HT1080 (cell line): ENCODE results near the gene NHLRC4. TPM values are rescaled to one million over a fixed set of nuclear protein-coding genes. Genes with fewer than 3 reads are reported as not detected.
A peak's percentile ranks its signal among the peaks of the same experiment; 100 is the strongest.

Experiments
- DNase-seq: peaks from one replicate; pipeline ENCODE4 v3.0.0-alpha.2; 2015; ENCODE audit warnings: low read depth
- total RNA-seq: library from RNA; depleted of rRNA; stranded (reverse); fragments of >200 nt; shearing (Covaris generic); gene quantifications from 2 replicates; pipeline ENCODE4 v1.2.3, GENCODE V29; 2014

Gene NHLRC4
- total RNA-seq, 1 experiment from 2014 or later: 1.1 TPM

DNA sequence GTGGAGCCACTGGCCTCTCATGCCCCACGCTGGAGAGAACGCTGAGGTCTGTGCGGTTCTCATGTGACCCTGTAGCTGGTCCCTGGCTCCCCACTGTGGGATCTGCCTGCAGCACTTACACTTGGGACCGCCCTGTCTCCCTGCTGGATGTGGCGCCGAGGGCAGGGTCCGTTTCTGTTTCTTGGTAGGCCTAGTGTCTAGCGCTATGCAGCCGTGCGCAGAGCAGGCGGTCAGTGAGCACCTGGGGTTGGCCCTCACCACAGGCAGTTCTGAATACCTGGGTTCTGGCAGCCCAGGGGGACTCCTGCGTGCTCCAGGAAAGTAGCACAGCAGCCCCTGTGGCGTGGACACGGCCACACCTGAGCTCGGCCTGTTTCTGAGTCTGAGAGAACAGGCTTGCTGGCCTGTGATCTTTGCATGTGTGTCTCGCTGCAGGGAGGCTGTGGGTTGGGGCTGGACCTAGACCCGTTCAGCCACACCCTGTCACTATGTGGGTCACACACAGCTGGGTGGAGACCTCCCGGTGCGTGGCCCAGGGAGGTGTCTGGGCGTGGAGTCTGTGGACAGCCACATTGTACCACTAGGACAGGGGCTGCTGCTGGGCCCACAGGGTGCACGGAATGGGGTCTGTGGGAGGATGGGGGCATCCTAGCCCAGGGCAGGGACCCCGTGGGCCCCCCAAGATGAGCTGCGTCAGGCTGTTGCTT, 36.5 kb upstream of the NHLRC4 start:
- DNase-seq: no peak

DNA sequence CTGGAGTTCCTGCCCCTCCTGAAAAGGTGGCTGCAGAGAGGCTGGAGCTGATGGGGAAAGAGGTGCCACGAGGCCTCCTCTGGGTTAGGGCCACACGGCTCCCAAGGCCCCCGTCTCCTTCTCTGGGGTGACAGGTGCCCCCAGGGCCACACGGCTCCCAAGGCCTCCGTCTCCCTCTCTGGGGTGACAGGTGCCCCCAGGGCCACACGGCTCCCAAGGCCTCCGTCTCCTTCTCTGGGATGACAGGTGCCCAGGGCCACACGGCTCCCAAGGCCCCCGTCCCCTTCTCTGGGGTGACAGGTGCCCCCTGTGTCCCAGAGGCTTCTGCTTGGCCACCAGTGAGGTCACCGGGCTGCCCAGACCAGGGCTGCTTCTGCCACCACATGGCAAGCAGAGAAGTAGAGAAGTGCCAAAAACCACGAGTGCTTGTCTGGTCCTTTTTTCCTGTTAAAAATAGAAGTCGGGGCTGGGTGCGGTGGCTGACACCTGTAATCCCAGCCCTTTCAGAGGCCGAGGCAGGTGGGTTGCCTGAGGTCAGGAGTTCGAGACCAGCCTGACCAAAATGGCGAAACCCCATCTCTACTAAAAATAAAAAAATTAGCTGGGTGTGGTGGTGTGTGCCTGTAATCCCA, 35.2 kb upstream of the NHLRC4 start:
- DNase-seq: no peak

DNA sequence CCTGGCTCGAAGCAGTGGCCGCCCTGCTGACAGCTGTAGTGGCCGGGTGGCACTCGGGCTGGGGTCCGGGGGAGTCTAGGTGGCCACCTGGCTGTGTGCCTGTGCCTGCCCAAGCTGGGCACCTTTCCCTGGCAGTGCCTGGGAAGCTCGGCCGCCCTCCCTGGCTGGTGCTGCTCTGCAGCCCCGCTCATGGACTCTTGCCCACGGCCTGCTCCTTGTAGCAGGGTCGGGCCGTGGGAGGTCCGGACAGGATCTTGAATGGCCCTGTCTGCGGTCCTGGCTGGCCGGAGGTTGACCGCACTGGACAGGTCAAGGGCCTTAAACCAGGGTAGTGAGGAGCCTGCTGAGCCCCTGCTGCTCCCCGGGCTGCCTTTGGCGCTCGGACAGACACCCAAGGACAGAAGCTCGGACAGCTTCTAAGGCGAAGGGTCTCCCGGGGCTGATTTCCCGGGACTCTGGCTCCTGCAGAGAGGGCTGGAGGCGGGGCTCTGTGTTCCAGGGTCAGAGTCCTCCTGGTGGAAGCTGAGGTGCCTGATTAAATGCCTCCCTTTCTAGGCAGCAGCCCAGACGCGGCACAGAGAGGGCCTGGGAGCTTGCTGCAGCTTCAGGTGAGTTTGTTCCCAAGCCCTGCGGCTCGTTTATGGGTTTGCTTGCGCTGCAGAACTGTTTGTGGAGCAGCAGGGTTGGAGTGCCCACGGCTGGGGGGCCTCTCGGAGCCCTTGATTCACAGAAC, 33.2 kb upstream of the NHLRC4 start:
- DNase-seq: no peak

DNA sequence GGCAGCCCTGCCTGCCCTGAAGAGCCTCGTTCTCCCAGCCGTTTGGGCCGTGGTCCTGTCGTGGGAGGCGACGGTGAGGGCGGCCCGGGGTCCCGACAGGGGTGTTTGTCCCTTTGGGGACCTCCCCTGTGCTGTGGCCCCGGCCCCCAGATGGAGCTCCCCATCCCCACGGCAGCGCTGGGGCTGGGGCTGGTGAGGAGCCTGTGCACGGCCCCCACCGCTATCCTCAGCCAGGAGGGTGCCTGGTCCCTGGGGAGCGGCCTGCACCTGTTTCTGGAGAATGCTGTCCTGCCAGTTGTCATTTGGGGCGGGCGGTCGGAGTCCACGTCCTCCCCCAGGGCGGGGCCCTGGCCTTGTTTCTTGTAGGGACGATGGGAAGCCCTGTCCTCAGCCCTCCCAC, 32.7 kb upstream of the NHLRC4 start:
- no peak for DNase-seq

DNA sequence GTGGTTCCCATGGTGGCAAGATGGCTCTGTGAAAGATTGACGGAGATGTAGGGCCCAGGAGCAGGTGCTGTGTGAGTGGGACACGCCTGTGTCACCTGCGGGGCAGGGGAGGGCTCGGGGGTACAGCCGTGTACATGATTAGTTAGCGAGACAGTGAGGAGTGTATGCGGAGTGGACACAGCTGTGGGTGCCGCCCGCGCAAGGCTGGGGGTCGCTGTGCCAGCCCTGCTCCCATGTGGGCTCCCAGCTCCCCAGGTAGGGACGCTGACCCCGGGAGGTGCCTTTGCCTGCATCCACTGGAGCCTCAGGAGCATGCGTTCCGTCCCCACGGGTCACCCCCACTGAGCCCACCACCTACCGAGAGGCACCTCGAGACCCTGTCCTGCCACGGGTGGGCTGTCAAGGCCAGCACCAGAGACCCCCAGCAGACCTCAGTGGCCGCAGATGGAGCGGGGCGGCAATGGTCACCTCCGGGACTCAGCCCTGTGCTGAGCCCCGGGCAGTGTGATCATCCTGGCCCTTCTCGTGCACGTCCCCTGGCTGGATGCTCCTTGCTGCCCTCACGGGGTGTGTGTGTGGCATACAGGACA, 31.9 kb upstream of the NHLRC4 start:
- no peak for DNase-seq

DNA sequence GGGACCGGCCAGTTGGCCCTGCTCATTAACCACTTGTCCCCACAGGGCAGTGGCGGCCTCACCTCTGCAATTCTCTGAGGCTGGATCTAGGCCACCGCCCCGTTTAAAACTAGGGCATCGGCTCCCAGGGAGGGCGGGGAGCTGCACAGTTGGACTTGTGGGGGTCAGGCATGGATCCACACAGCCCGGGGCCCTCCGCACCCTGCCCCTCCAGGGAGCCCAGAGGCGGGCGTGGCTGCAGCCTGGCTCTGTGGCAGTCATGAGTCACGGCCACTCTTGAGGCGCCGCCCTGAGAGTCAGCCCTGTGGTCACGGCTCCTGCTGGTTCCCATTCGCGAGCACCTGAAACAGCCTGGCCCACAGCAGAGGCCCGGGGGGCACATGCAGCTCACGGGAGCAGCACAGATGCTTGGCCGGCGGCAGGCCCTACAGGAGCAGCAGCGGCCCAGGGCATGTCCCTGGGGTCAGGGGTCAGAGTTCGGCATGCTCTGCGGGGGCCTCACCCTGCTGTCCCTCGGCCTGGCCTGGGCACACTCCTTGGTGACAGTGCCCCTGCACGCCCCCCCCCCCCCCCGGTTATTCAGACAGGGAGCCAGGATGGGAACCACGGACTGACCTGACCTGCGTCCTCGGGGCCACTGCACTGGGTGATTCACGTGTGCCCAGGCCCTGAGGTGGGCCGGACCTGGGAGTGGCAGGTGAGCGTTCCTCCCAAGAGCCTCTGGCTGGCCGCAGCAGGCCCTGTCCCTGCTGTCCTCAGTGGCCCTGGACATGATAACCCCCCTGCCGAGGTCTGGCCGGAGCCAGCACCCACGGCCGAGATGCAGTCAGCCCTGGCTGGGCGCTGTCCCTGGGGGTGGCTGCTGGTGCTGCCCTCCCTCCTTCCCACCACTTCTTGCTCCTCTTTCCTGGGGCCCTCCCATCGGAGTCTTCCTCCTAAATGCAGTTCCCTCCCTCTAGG, 31.1 kb upstream of the NHLRC4 start:
- DNase-seq: peak; percentile 90

DNA sequence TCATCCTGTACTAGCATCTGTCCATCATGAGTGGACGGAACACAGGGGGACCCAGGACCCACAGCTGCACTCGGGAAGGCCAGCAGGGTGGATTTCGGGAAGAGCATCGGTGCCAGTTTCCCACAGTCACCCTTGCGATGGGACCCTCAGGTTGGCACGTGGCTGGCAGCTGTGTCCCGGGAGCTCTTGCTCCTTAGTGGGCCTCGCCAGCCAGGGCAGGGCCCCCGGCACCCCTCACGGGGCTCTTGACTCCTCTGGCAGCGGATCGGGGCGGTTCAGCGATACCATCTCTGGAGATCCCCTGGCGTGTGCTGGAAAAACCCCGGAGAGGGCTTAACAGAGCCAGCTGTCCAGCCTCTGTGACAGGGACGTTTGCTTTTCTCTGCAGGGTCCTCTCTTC, 30.1 kb upstream of the NHLRC4 start:
- DNase-seq: no peak

DNA sequence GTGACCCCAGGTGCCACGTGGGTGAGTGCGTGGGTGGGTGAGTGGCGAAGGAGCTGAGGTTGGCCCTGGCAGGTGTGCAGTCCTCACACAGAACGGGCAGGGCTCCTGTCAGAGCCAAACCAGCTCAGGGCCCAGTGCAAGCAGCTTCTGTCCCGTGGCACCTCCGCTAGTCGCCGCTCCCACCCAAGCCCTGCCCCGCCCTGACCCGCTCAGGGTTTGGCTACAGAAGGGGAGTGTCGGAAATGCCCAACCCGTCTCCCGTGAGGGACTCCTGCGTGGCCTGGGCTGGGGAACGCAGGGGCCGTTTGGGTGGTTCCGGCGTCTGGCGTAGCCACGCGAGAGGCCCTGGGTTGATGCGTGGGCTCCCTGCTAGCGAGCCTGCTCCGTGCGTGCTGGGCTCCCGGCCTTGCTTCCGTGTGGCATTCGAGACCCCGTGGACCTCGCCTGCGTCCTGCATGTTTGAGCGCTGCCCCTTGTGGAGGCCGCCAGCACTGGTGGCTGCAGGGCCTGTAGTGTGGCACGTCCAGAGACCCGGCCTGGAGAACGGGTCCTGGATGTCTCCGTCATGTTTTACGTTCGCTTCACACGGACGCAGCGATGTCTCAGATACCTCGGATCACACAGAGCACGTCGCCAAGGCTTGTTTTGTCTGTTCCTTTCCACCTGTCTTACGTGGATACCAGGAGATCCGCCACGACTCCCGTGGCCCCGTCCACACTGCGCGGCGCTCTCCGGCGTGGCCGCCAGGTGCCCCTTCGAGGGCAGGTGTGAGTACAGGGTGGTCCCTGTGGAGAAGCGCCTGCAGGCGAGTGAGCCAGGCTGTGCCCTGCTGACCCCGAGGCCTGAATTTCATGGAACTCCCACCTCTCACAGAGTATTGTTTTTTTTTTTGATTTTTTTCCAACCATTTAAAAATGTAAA, 29.1 kb upstream of the NHLRC4 start:
- DNase-seq: no peak

DNA sequence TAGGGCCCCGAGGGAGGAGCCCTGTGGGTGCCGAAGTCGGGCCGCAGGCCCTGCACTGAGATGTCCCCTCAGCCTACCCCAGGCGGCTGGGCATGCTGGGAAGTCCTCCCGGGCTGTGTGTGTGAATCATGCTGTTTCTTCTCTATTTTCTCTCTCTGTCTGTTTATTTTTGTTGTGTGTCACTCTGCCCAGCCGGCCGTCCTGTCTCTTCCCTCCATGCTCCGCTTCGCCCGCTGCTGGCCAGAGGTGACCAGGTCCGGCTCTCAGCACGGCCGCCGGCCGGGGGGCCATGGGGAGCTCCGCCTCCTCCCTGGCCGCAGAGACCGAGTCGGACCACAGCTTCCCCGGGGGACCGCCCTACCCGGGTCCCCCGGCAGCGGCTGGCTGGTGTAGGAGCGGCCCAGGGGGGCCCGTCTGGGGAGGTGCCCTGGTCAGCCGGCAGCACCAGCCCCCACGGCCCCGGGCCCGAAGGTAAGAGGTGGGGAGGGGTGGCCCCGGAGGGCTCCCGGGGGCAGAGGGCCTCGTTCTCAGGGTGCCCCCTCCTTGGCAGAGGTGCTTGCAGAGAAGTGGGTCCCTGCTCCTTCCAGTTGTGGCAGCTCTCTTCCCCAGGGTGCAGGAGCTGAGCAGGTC, 26.8 kb upstream of the NHLRC4 start:
- DNase-seq: peak; percentile 34

DNA sequence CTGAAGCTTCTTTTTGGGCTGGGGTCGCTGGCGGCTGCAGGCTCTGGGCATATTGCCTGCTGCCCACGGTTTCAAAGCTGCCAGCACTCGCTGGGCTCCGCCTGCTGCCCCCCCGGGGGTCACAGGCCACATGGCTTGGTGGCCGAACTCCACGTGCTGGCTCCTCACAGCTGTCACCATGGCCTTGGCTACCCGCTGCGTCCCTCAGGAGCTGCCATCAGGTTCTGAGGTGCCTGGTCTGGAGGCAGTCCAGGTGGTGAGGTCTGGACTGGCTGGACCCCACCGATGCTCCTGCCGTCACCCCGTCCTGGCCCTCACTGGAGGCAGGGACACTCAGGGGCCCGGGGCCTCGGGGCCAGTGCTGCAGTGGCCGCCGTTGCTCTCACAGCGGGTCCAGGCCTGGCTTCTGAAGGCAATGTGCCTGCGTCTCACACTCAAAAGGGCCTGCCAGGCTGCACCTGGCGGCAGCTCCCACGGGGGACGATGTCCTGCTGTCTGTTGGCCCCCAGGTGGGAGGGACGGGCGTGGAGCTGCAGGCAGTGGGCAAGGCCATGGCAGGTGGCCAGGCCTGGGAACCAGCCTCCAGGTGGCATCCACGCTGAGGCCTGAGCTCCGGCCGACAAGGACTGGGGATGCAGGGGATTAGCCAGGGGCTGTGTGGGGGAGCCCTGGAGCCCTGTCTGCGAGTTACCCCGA, 26.0 kb upstream of the NHLRC4 start:
- DNase-seq: no peak

DNA sequence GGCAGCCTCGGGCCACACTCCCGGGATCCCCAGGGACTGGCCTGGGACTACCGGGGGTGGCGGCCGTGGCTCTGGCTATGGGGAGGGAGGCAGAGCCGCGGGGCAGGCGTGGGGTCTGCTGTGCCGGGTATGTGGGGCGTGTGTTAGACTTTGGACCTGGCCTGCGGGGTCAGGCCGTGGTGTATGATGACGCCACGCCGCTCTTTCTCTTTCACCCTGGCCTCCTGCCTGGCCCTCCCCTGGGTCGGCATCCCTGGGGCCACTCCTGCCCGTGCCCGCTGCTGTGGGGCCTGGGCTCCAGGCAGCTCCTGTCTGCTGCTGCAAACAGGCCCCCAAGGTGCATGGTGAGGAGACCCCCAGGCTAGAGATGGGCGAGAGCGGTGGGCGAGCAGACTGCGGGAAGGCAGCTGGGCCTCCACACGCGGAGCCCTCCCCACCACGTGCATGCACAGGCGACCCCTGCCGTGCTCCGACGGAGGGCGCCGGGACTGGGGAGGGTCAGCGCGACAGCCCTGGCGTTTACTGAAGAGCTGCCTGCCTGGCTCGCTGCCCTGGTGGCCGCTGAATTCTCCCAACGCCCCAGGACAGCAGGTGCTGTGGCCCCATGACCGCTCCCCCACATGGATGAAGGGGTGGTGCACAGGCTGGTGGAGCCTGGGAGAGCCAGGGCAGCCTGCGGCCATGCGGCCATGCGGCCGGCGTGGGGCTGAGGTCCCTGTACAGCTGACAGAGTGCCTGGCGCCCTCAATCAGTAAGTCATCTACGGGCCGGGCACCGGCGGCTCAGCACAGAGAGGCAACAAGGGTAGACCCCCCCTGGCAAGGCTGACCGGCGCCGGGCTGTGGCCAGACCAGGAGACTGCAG, 23.3 kb upstream of the NHLRC4 start:
- no peak for DNase-seq

DNA sequence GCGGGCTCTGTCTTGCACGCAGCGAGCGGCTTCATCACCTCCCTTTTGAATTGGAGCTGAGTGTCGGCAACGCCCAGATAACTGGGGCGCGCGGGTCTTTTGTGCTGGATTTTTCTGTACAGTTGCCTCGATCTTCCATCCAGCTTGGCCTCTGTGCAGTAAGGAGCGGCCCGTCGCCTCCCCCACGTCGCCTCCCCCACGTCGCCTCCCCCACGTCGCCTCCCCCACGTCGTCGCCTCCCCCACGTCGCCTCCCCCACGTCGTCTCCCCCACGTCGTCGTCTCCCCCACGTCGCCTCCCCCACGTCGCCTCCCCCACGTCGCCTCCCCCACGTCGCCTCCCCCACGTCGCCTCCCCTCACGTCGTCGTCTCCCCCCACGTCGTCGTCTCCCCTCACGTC, 22.3 kb upstream of the NHLRC4 start:
- no peak for DNase-seq

DNA sequence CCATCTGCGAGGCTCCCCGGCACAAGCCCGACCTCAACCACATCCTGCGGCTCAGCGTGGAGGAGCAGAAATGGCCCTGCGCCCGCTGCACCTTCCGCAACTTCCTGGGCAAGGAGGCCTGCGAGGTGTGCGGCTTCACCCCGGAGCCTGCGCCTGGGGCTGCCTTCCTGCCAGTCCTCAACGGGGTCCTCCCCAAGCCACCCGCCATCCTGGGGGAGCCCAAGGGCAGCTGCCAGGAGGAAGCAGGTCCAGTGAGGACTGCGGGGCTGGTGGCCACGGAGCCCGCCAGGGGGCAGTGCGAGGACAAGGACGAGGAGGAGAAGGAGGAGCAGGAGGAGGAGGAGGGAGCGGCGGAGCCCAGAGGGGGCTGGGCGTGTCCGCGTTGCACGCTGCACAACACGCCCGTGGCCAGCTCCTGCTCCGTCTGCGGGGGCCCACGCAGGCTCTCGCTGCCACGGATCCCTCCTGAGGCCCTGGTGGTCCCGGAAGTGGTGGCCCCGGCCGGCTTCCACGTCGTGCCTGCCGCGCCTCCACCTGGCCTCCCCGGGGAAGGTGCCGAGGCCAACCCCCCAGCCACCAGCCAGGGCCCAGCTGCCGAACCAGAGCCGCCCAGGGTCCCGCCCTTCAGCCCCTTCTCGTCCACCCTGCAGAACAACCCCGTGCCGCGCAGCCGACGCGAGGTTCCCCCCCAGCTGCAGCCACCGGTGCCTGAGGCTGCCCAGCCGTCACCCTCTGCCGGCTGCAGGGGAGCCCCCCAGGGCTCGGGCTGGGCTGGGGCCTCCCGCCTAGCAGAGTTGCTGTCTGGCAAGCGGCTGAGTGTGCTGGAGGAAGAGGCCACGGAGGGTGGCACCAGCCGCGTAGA, 19.7 kb upstream of the NHLRC4 start:
- no peak for DNase-seq

DNA sequence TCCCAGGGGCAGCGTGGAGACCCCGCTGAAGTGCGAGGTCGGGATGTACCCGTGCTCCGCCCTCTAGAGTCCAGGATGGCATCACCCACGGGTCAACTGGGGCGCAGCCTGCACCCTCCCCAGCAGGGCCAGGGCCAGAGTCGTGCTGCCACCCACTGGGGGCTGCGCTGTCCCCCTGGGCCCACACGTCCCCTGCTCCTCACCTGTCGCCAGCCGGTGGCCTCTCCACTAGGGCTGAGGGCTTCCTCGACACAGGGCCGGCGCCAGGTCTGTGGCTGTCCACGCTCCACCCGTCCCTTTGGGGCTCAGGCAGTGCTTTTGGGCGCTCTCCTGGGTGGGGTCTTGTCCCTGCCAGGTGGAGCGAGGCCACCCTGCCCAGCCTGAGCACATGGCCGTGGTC, 18.2 kb upstream of the NHLRC4 start:
- no peak for DNase-seq

DNA sequence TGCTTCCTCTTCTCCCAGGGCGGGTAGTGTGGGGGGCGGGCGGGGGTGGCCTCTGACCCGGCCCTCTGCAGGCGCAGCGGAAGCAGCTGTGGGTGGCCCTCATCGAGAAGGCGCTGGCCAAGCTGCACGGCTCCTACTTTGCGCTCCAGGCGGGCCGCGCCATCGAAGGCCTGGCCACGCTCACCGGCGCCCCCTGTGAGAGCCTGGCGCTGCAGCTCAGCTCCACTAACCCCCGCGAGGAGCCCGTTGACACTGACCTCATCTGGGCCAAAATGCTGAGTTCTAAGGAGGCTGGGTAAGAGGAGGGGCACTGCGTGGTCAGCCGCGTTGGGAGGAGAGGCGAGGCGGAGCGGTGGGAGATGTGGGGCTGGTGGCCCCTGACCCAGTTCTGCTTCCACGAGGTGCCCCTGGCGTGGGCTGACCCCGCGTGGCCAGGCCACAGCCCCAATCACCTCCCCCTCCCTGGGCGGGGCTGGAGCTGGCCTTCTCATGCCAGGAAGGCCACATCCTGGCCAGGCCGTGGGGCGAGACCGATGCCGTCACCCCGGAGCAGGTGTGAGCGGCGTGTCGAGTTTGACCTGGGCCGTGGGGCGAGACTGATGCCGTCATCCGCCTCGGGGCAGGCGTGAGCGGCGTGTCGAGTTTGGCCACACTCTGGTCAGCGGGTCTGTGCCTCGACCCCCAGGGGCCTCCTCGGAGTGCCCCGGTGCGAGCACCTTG, 17.1 kb upstream of the NHLRC4 start:
- no peak for DNase-seq

DNA sequence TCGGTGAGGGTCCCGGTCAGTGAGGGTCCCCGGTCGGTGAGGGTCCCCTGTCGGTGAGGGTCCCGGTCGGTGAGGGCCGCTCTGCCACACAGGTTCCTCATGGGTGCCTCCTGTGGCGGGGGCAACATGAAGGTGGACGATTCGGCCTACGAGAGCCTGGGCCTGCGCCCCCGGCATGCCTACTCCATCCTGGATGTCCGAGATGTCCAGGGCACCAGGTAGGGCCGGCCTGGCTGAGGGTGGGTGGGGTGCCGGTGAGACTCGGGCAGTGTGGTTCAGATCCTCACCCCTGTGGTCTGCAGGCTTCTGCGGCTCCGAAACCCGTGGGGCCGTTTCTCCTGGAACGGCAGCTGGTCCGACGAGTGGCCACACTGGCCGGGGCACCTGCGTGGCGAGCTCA, 15.6 kb upstream of the NHLRC4 start:
- DNase-seq: no peak
